Esophagus squamous epithelium (tissue), 5 donors: ENCODE data around the gene HAX1. TPM values are rescaled to one million over a fixed set of nuclear protein-coding genes. Genes with fewer than 3 reads are reported as not detected.

Source experiments
- DNase-seq: peaks from one replicate; lab custom pipeline; 2025; lab: John Stamatoyannopoulos, UW
- H3K27ac ChIP-seq, 4 donors: fragments of 200-600 bp; sonication (generic); one replicate each; pipeline ENCODE4 v1.5.1; 2016 to 2019; ENCODE audit warnings: mild to moderate bottlenecking in 1 of 4
- H3K27me3 ChIP-seq, 4 donors: fragments of 200-600 bp; sonication (generic); 1 replicate in 3 of 4; 2 replicates in 1 of 4; pipeline versions ENCODE4 v1.5.1 to v1.6.0; 2017 to 2021; ENCODE audit warnings: antibody characterized with exemption in 1 of 4
- H3K36me3 ChIP-seq, 3 donors: fragments of 200-600 bp; sonication (generic); one replicate each; pipeline ENCODE4 v1.5.1; 2016 to 2019
- H3K4me1 ChIP-seq, 3 donors: fragments of 200-600 bp; sonication (generic); one replicate each; pipeline ENCODE4 v1.5.1; 2017 to 2019
- H3K4me3 ChIP-seq, 4 donors: fragments of 200-600 bp; sonication (generic); 1 replicate in 3 of 4; 2 replicates in 1 of 4; pipeline ENCODE4 v1.5.1; 2016 to 2019; ENCODE audit warnings: mild to moderate bottlenecking in 2 of 4, moderate library complexity in 1 of 4
- H3K9me3 ChIP-seq, 3 donors: fragments of 200-600 bp; sonication (generic); one replicate each; pipeline ENCODE4 v1.5.1; 2016 to 2019
- POLR2A ChIP-seq, 4 donors: fragments of 450-650 bp; IDR thresholded peaks; one replicate each; pipeline ENCODE4 v1.6.1; 2017; ENCODE audit warnings: antibody characterized with exemption in 4 of 4, mild to moderate bottlenecking in 4 of 4, moderate library complexity in 3 of 4
- WGBS, 2 donors: methylation state at CpG; one replicate each; pipeline ENCODE4 v1.1.5; 2018; 5-methylcytosine and 5-hydroxymethylcytosine counted together
- intact Hi-C: fragments of 100-400 bp; cut with DNase I; formaldehyde crosslinking; loops from one replicate; pipeline ENCODE4 v1.15.0; 2022
- total RNA-seq, 4 donors: library from RNA; depleted of rRNA; stranded (reverse); fragments of >200 nt; gene quantifications; one replicate each; pipeline ENCODE4 v1.1.0, GENCODE V29; 2016
- TF ChIP-seq, protein P1 (sequence below), 6 experiments: fragments of 450-650 bp in 4 of 6; fragments of 200-600 bp in 2 of 6; sonication (generic) in 2 of 6; IDR thresholded peaks; one replicate each; pipeline ENCODE4 v1.5.1; 2016 to 2019; ENCODE audit warnings: antibody characterized with exemption in 6 of 6, mild to moderate bottlenecking in 4 of 6, moderate library complexity in 4 of 6
- donor health status: DM: yes; HTN: yes; CAD: no.

HAX1 gene
- total RNA-seq, 4 donors from 2014 or later, result 39.3 to 105 (median 88.9) TPM

DNA sequence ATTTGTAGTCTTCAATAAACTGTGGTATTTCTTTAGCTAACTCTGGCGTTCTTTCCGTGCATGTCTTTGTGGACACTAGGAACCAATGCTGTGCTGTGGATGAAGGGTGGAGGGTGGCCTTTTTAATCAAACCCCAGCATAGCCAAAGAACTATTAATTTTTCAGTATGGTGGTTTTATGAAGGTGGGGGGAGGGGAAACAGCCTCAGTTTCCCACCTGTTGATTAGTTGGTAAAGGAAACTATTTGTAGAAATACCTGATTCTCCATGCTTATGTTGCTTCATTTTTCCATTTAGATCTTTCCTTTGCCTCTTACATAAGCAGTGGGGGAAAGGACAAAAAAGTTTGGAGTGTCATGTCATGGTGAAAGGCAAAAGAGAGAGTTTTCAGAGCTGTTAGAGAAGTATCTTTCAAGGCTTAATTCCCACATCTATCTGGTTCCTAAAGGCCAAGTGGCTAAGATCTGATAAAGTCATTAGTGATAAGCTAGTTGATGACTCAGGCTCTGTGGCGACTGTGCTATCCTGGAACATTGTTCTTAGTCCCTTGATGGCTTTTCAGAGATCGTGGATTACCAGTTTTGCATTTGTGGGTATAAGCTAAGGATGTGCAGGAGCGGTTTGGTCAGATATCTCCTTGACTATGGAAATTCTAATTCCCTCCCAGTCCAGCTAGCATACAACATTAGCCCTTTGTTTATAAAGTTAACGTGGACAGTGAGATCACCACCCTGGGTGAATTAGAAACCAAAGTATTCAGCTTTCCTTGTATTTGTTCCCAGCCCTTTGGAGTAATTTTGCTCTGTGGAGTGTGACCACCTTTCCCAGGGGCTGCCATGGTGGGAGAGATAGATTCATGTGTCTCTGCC, 8.7 kb upstream of the HAX1 start:
- WGBS, 2 donors, result 71 to 78% methylated on average over 6 of the region's 6 CpGs
- no peak for DNase-seq
- no peak overlapping the region for H3K4me3 ChIP-seq
- intact Hi-C loops, result no loop called here
- no peaks in the 10 kb centered on the region for H3K4me1 ChIP-seq
- peaks cover 27 to 100% (median 50%) of the 10 kb centered on the region in 3 donors for H3K36me3 ChIP-seq
- no peaks in the 10 kb centered on the region for H3K9me3 ChIP-seq
- H3K27ac ChIP-seq, result no peak overlapping the region
- TF ChIP-seq POLR2A (IDR thresholded peaks at IDR 0.05), result no peak
- H3K27me3 ChIP-seq, result no peaks in the 10 kb centered on the region

DNA sequence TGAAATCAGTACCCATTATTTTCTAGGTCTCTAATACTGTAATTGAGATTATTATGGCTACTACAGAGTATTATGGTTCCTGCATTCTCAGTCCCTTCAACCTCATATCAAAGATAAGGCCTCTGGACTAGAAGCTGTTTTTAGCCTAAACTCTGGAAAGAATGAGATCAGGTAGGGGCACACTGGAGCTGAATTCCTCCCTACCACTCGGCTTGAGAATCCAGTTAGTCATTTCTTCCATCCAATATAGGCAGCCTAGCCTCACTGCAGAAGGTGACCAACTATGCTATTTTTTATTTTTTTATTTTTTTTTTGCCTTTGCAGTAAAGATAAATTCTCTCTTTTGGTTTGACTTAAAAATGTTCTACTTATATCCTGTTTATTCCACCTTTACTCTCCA, 8.0 kb upstream of the HAX1 start:
- no peak for DNase-seq
- Histone ChIP-seq H3K36me3 (peaks cover 27 to 100% (median 51%) of the 10 kb centered on the region in 3 donors), H3K27ac (no peak overlapping the region), H3K9me3 (no peaks in the 10 kb centered on the region), H3K27me3 (no peaks in the 10 kb centered on the region), H3K4me3 (no peak overlapping the region), H3K4me1 (no peaks in the 10 kb centered on the region)
- TF ChIP-seq POLR2A (IDR thresholded peaks at IDR 0.05), result no peak
- TF ChIP-seq, protein P1, sequence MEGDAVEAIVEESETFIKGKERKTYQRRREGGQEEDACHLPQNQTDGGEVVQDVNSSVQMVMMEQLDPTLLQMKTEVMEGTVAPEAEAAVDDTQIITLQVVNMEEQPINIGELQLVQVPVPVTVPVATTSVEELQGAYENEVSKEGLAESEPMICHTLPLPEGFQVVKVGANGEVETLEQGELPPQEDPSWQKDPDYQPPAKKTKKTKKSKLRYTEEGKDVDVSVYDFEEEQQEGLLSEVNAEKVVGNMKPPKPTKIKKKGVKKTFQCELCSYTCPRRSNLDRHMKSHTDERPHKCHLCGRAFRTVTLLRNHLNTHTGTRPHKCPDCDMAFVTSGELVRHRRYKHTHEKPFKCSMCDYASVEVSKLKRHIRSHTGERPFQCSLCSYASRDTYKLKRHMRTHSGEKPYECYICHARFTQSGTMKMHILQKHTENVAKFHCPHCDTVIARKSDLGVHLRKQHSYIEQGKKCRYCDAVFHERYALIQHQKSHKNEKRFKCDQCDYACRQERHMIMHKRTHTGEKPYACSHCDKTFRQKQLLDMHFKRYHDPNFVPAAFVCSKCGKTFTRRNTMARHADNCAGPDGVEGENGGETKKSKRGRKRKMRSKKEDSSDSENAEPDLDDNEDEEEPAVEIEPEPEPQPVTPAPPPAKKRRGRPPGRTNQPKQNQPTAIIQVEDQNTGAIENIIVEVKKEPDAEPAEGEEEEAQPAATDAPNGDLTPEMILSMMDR (IDR thresholded peaks at IDR 0.05), result no peak
- WGBS, 2 donors, result 33 to 41% methylated on average over 1 of the region's 1 CpG
- intact Hi-C loops, result no loop called here

DNA sequence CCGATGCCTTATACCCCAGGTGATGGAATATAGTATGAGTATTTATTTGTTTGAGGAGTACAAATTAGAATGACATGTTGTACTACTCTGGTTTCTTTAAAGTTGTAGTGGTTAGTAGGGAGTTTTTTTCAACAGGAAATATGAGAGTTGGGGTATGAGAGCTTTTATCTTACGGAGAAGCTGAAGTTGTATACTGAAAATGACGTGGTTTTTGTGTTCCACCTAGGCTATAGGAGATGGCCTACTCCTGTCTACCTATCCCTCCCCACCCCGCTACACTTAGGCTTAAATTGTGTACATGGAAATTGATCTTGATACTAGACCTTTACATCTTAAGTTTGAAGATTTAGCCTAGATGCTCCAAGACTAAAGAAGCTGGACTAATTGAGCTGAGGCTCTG, 6.8 kb upstream of the HAX1 start:
- H3K4me3 ChIP-seq, result no peak overlapping the region
- DNase-seq, result no peak
- H3K27ac ChIP-seq, result no peak overlapping the region
- H3K9me3 ChIP-seq, result no peaks in the 10 kb centered on the region
- intact Hi-C loops, result no loop called here
- H3K36me3 ChIP-seq, result peaks cover 19 to 100% (median 43%) of the 10 kb centered on the region in 3 donors
- H3K4me1 ChIP-seq, result no peaks in the 10 kb centered on the region
- H3K27me3 ChIP-seq, result no peaks in the 10 kb centered on the region
- 64 to 77% methylated on average over 4 of the region's 4 CpGs for WGBS, 2 donors
- TF ChIP-seq, protein P1 (IDR thresholded peaks at IDR 0.05), result no peak
- no peak for TF ChIP-seq POLR2A (IDR thresholded peaks at IDR 0.05)

DNA sequence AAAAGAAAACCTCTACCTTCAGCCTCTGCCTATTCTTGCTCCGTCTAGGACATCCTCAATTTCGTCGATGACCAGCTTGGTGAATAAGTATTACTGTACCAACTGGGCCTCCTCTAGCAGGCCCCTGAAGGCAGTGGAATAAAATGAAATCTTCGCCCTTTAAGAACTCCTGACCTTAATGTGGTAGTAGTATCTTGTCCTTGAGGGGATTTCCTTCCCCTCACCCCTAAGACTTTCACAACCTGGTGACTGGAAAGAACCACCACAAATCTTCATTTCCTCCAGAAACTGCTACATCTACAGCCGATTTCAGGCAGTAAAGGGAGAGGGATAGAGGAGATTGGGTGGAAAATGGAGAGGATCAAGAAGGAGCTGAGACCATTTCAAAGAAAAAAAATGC, 1.6 kb upstream of the HAX1 start:
- intact Hi-C loops, result no loop called here
- Histone ChIP-seq H3K4me1 (peaks cover 0 to 25% (median 14%) of the 10 kb centered on the region in 3 donors), H3K27ac (no peak overlapping the region), H3K9me3 (no peaks in the 10 kb centered on the region), H3K36me3 (peaks cover 0 to 74% (median 27%) of the 10 kb centered on the region in 3 donors), H3K27me3 (no peaks in the 10 kb centered on the region), H3K4me3 (no peak overlapping the region)
- WGBS, 2 donors, result 75 to 84% methylated on average over 5 of the region's 5 CpGs
- DNase-seq, result no peak
- TF ChIP-seq POLR2A (IDR thresholded peaks at IDR 0.05), result no peak
- TF ChIP-seq, protein P1 (IDR thresholded peaks at IDR 0.05), result no peak

DNA sequence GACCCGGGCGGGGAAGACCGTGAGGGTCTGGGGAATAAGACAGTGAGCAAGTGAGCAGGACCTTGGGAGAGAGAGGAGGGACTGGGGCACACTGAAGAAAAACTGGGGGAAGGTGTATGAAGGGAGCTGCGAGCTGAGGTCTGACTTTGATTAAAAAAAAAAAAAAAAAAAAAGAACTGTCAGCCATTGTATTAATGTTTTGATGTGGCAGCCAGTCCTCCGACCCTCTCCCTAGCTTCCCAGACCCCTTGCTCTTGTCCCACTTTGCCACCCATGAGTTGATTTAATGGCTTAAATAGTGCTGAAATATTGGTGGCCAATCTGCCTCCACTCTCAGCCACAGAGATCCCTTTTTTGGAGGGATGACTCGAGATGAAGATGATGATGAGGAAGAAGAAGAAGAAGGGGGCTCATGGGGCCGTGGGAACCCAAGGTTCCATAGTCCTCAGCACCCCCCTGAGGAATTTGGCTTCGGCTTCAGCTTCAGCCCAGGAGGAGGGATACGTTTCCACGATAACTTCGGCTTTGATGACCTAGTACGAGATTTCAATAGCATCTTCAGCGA, 652 bp downstream of the HAX1 start:
- Histone ChIP-seq H3K4me3 (peak overlapping the region; percentile 72 to 94 (median 86)), H3K9me3 (no peaks in the 10 kb centered on the region), H3K4me1 (peaks cover 0 to 25% (median 14%) of the 10 kb centered on the region in 3 donors), H3K36me3 (peaks cover 0 to 72% (median 22%) of the 10 kb centered on the region in 3 donors), H3K27ac (peak overlapping the region; percentile 91 to 96 (median 95)), H3K27me3 (no peaks in the 10 kb centered on the region)
- 32 to 42% methylated on average over 10 to 13 of the region's 13 CpGs for WGBS, 2 donors
- DNase-seq, result no peak
- intact Hi-C loops, result no loop called here
- TF ChIP-seq POLR2A (IDR thresholded peaks at IDR 0.05), result no peak
- TF ChIP-seq, protein P1 (IDR thresholded peaks at IDR 0.05), result no peak
